Suprapubic skin (tissue), 3 donors: ENCODE data around the gene DSTN.

ENCODE experiments used
- CTCF ChIP-seq, 2 donors: fragments of 200-600 bp in 1 of 2; fragments of 450-650 bp in 1 of 2; sonication (generic) in 1 of 2; IDR thresholded peaks; one replicate each; pipeline ENCODE4 v1.5.1; 2016 to 2019; ENCODE audit warnings: antibody characterized with exemption in 2 of 2, mild to moderate bottlenecking in 1 of 2, moderate library complexity in 1 of 2
- POLR2A ChIP-seq, 2 donors: fragments of 450-650 bp; IDR thresholded peaks; one replicate each; pipeline ENCODE4 v1.6.1; 2017; ENCODE audit warnings: antibody characterized with exemption in 2 of 2, mild to moderate bottlenecking in 2 of 2, moderate library complexity in 2 of 2

DNA sequence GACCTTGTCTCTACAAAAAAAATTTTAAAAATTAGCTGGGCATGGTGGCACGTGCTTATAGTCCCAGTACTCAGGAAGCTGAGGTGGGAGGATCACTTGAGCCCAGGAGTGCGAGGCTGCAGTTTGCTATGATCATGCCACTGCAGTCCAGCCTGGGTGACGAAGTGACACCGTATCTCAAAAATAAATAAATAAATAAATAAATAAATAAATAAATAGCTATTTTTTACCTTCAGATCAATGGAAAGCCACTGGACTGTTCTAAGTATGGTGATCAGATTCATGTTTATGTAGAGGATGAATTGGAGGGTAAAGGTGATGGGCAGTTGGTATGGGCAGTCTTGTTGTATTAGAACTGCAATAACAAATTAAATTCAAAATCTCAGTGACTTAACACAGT lies 24.0 kb downstream of the DSTN start:
- TF ChIP-seq POLR2A (IDR thresholded peaks at IDR 0.05) = no peak
- TF ChIP-seq CTCF (IDR thresholded peaks at IDR 0.05) = no peak
